ENCODE data around the gene DOCK6.
A peak's percentile ranks its signal among the peaks of the same experiment; 100 is the strongest.

DOCK6 gene

GRCh38 chr19:11274533-11275086 lies 12.3 kb upstream of the DOCK6 start:
- DNase-seq: no peak

- DNase-seq: no peak
Measured at GRCh38 chr19:11273989-11274388, 11.7 kb upstream of the DOCK6 start.

GRCh38 chr19:11273296-11273695 lies 11.0 kb upstream of the DOCK6 start:
- no peak for DNase-seq

- DNase-seq: peak in 3 of 56 donors; percentile 2 to 11 (median 7)
Measured at GRCh38 chr19:11269408-11269807, 7.1 kb upstream of the DOCK6 start.

GRCh38 chr19:11268783-11269267 lies 6.5 kb upstream of the DOCK6 start:
- DNase-seq: peak in 6 of 56 donors; percentile 1 to 38 (median 17)

GRCh38 chr19:11267316-11268085 lies 5.2 kb upstream of the DOCK6 start:
- no peak for DNase-seq

GRCh38 chr19:11265785-11266236 lies 3.5 kb upstream of the DOCK6 start:
- no peak for DNase-seq

- DNase-seq: no peak
Measured at GRCh38 chr19:11265177-11265784, 3.0 kb upstream of the DOCK6 start.

- DNase-seq: no peak
Measured at GRCh38 chr19:11264452-11265176, 2.3 kb upstream of the DOCK6 start.

- no peak for DNase-seq
Measured at GRCh38 chr19:11263726-11264125, 1.4 kb upstream of the DOCK6 start.

GRCh38 chr19:11261431-11261970 lies 823 bp downstream of the DOCK6 start:
- peak in 2 of 56 donors; percentile 3 to 17 for DNase-seq

- DNase-seq: no peak
Measured at GRCh38 chr19:11260996-11261395, 1.3 kb downstream of the DOCK6 start.

GRCh38 chr19:11257846-11258380 lies 4.4 kb downstream of the DOCK6 start:
- no peak for DNase-seq

- no peak for DNase-seq
Measured at GRCh38 chr19:11256189-11256588, 6.1 kb downstream of the DOCK6 start.

- DNase-seq: no peak
Measured at GRCh38 chr19:11254666-11255065, 7.7 kb downstream of the DOCK6 start.

GRCh38 chr19:11252665-11253355 lies 9.5 kb downstream of the DOCK6 start:
- DNase-seq: no peak

- no peak for DNase-seq
Measured at GRCh38 chr19:11251650-11252314, 10.5 kb downstream of the DOCK6 start.

GRCh38 chr19:11251217-11251616 lies 11.1 kb downstream of the DOCK6 start:
- DNase-seq: no peak

- no peak for DNase-seq
Measured at GRCh38 chr19:11248852-11249251, 13.5 kb downstream of the DOCK6 start.

GRCh38 chr19:11247934-11248333 lies 14.4 kb downstream of the DOCK6 start:
- no peak for DNase-seq
